GM12892 (cell line): ENCODE results near the gene SERPINF2.

ENCODE experiments used
- POLR2A ChIP-seq: IDR thresholded peaks from 2 replicates; pipeline ENCODE4 v1.6.1; 2011; ENCODE audit warnings: low read depth, low read length, control low read depth
- POLR2AphosphoS5 ChIP-seq: IDR thresholded peaks from 2 replicates; pipeline ENCODE4 v1.6.1; 2011; ENCODE audit warnings: low read depth, low read length, control low read depth
- TAF1 ChIP-seq: IDR thresholded peaks from 2 replicates; pipeline ENCODE4 v1.6.1; 2011; ENCODE audit warnings: low read depth, mild to moderate bottlenecking, control low read depth, low read length, borderline replicate concordance

- TF ChIP-seq TAF1 (no peak), POLR2A (no peak), POLR2AphosphoS5 (no peak)
Observed at GRCh38 chr17:1732833-1733321, 9.8 kb upstream of the SERPINF2 start.
